GM12892 (cell line): ENCODE results near the gene TRIO.
"Not testable (repeated sequence)": the region's sequence is repeated elsewhere in the genome, so short reads cannot be mapped to it uniquely, and the experiment has no call there.

Experiments used
- DNase-seq: peaks from one replicate; pipeline ENCODE4 v3.0.0; 2011; ENCODE audit not compliant: insufficient read length
- FAIRE-seq: peaks from 2 replicates; lab custom pipeline; 2011; peaks lifted over from hg19 to GRCh38; lab: Jason Lieb, UNC
- POLR2A ChIP-seq: IDR thresholded peaks from 2 replicates; pipeline ENCODE4 v1.6.1; 2011; ENCODE audit warnings: low read depth, low read length, control low read depth
- POLR2AphosphoS5 ChIP-seq: IDR thresholded peaks from 2 replicates; pipeline ENCODE4 v1.6.1; 2011; ENCODE audit warnings: low read depth, low read length, control low read depth
- TAF1 ChIP-seq: IDR thresholded peaks from 2 replicates; pipeline ENCODE4 v1.6.1; 2011; ENCODE audit warnings: low read depth, mild to moderate bottlenecking, control low read depth, low read length, borderline replicate concordance

Gene TRIO

DNA sequence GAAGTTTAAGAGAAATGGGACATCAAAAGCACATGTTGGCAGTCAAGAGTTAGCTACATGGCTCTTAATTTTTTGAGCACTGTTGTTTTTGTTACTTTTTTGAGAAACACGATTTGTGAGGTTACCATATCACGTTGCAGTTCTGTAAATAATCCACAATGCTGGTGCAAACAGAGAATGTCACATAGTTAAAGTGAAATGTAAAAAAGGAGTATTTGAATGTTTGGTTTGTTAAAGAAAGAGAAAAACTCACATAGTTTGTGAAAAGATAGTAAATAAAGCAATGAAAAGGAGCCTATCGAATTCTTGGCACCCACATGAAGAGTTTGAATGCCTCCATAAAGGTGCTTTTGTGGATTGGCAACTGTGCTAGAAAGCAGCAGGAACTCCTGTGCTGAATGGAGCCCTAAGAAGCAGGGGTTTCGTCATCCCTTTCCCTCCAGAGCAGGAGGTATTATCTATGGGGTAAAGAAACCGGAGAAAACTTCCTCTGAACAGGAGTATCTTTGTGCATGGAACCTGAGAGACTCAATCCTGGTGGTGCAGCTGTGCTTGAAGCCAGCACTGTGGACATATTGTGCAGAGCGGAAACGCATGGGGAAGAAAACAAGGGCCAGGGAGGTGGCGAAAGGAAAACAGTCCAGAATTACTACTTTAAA, 289.9 kb downstream of the TRIO start:
- DNase-seq (no peak), FAIRE-seq (no peak)
- TF ChIP-seq POLR2AphosphoS5: no peak
- TF ChIP-seq TAF1: no peak
- no peak for TF ChIP-seq POLR2A

DNA sequence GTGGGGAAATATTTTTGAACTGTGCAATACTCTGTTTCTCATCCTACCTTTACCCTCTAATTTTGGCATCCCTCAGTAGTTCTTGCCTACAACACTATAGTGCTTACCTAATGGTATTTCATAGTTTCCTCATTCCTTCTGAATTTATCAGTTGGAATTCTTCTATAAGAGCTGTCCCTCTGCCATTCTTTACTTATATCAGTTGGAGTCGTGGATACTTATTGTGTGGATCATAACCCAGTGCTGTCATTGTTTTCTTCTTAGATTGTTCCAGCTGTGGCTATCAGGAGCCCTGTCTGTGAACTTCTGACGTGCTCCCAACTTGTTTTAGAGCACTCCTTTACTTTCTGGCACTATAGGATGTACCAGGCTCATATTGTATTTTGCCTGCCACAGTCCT, 292.3 kb downstream of the TRIO start:
- no peak for TF ChIP-seq TAF1
- no peak for TF ChIP-seq POLR2A
- TF ChIP-seq POLR2AphosphoS5: no peak
- FAIRE-seq (no peak), DNase-seq (no peak)

DNA sequence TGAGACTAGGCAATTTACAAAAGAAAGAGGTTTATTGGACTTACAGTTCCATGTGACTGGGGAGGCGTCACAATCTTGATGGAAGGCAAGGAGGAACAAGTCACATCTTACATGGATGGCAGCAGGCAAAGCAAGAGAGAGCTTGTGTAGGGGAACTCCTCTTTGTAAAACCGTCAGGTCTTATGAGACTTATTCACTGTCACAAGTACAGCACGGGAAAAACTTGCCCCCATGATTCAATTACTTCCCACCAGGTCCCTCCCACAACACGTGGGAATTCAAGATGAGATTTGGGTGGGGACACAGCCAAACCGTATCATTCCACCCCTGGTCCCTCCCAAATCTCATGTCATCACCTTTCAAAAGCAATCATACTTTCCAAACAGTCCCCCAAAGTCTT, 293.0 kb downstream of the TRIO start:
- DNase-seq, FAIRE-seq: not testable (repeated sequence)

DNA sequence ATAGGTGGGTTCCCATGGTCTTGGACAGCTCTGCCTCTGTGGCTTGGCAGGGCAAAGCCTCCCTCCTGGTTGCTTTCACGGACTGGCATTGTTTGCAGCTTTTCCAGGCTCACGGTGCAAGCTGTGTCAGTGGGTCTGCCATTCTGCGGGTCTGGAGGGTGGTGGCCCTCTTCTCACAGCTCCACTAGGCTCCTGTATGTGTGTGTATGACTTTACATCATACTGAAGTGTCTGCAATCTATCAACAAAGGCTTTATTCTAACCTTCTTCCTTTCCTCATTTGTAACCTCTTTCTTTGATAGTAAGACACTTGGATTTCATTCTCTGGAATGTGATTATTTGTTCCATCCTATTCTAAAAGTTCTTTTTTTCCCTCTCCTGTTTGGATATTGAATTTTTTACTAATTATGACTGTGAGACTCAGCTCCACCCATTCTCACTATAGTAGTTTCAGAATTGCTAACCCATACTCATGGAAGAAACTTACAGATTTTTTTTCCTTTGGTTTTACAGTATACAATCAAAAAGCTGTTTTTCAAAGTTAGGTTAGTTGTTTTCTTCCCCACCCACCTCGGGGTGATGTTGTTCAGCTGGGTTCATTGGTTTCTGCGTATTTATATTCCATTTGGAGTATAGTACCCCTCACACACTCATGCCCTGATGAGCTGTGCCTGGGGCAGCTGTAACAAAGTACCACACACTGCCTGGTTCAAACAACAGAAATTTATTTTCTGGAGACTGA, 293.8 kb downstream of the TRIO start:
- DNase-seq (no peak), FAIRE-seq (no peak)
- no peak for TF ChIP-seq TAF1
- no peak for TF ChIP-seq POLR2AphosphoS5
- TF ChIP-seq POLR2A: no peak

DNA sequence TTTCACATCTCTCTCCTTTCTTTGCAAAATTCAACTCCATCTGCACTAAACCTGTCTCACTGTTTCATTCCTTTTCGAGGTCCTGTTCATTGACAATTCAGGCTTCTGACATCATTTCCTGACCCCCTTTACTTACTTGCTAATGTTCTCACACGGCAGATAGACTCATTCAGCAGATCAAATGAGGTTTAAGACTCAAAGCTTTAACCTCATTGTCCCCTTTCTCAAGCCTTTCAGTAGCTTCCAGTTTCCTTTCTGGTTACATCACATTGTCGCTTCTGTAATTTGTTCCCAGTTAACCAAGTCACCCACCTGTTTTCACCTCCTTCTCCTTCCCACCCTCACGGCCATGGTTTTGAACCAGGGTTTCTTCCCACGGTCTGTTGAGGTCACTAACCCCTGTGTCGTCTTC, 295.1 kb downstream of the TRIO start:
- FAIRE-seq: no peak
- TF ChIP-seq POLR2AphosphoS5: no peak
- TF ChIP-seq POLR2A: no peak
- TF ChIP-seq TAF1: no peak
- no peak for DNase-seq

DNA sequence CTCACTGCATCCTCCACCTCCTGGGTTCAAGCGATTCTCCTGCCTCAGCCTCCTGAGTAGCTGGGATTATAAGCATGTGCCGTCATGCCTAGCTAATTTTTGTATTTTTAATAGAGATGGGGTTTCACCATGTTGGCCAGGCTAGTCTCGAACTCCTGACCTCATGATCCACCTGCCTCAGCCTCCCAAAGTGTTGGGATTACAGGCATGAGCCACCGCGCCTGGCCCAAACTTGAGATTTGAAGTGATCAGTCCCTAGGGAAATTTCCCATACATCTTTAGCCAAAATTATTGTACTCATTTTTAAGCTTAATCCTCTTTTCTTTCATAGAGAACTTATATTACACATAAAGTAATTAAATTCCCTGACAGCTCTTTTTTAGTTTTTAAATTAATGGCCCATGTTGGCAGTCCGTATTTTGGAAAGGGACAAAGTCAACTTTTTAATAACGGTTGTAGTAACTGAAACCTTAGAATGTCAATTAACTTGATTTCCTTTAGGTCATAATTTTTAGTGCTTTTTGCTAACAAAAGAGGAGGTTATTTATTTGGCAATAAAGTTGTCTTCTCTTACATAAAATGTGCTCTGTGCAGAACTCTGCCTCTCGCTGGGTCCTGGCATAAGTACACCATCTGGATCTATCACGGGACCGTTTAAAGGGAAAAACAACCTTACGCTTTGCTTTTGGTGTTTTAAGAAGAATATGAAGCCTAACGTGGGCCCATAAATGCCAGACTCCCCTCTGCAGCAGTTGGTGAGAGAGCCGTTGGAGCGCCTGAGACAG, 296.1 kb downstream of the TRIO start:
- DNase-seq: no peak
- FAIRE-seq: no peak
- no peak for TF ChIP-seq POLR2AphosphoS5
- no peak for TF ChIP-seq POLR2A
- no peak for TF ChIP-seq TAF1

DNA sequence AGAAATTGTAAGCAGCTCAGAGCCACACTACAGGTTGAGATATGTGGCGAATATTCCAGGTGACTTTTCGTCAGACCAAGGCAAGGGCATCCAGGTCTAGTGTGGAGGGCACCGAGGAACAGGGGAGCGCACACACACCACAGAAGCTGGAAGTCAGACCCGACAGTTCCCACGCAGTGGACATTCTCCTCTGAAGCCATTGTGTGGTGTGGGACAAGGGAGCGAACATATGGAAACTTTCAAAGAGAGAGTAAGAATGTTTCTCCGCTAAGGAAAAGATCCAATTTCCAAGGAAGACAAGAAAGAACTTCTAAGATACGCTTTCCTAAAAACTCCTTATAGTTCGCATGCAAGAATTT, 297.1 kb downstream of the TRIO start:
- TF ChIP-seq TAF1: no peak
- no peak for TF ChIP-seq POLR2A
- no peak for TF ChIP-seq POLR2AphosphoS5
- no peak for FAIRE-seq
- no peak for DNase-seq

DNA sequence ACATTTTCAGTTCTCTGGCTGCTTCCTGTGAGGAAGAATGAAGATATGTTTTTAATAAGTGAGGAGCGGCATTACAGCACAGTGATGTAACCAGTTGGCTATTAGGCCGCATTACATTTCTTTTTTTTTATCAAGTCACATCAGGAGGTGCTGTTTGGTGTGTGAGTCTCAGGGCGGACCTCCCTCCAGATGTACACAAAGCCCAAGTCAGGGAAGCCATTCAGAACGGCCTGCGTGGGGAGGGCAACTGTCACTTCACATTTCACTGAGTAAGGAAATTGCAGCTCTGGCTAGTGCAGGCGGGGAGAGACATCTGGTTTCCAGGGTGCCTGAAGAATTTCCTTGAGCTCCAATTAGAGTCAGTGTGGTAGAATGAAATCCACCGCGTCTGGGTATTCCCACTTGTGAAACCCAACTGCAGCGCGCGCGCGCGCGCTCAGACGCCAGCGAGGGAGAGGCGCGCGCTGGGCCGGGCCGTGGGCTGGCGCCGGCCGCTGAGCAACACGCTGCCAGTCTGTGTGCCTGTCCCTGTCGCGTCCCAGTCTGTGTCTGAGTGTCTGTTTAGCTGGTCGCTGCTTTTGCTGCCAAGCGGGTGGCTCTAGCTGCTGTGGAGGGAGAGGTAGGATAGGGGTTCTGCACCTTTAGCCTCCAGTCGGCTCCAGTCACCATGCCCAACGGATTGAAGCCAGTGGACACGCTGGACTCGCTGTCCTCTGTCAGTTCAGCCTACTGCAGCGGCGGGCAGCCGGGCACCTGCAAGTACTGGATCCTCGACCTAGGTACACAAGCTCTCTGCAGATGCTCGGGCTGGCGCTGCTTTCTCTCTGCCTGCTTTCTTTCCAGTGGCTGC, 297.7 kb downstream of the TRIO start:
- no peak for TF ChIP-seq POLR2A
- TF ChIP-seq POLR2AphosphoS5: no peak
- TF ChIP-seq TAF1: no peak
- FAIRE-seq: no peak
- no peak for DNase-seq

DNA sequence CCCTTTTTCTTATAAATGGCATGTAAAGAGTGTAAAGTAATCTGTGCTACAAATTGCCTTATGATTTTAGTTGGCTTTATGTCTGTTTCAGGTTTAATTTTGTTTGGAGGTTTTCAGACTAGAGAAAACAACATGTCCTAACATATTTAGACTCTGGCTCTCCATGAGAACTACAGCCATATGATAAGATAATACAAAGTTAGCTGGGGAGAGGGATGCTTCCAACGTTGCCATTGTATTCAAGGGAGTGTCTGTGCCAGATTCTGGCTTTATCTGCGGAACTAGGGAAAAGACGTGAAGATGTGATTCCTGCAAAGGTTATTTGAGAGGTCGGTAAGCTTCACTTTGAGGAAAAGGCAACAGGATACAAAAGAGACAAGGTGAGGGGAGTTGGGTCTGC, 298.5 kb downstream of the TRIO start:
- no peak for DNase-seq
- FAIRE-seq: no peak
- TF ChIP-seq TAF1: no peak
- TF ChIP-seq POLR2A: no peak
- TF ChIP-seq POLR2AphosphoS5: no peak

DNA sequence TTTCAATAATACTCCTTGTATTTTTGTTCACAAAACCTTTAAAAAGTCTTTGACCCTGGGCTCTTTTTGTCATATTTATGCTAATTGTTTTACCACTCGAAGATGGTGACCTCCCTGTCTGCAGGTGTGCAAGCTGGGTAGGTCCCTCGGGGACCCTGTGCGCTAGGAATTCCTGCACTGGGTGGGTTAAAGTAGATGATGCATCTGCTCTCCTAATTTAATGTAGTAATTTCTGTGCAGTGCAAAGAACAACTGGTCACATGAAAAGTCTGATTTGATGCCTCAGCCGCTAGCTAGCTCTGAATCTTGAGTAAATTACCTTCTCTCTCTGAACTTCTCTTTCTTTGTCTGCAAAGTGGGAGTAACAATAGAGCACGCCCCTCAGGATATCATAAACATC, 299.4 kb downstream of the TRIO start:
- TF ChIP-seq TAF1 (no peak), POLR2A (no peak), POLR2AphosphoS5 (no peak)
- DNase-seq: no peak
- FAIRE-seq: no peak

DNA sequence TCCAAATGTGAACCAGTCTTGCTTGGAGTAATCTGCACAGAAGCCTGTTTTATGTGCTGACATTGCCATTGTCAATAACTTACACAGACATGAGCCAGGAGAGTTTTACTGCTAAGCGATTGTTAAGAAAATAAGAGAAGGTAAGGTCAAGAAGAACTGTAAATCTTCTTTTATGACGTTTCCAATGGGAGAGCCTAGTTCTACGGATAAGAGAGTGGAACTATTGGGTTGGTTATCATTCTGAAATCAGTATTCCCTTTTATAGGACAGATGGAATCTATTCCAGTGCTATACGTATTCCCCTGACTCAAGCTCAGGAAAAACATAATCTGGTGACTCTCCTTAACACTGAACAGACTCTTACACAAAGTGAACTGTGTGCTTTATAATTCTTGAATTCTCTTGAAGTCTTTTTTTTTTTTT, 300.5 kb downstream of the TRIO start:
- FAIRE-seq (no peak), DNase-seq (no peak)
- no peak for TF ChIP-seq TAF1
- TF ChIP-seq POLR2AphosphoS5: no peak
- TF ChIP-seq POLR2A: no peak
